GM19025 (cell line): ENCODE data around the gene EMC9.

Experiments
- ATAC-seq: cut with Tn5 transposase; IDR thresholded peaks from one replicate; pipeline ENCODE4 v1.9.1; 2021; ENCODE audit warnings: mild to moderate bottlenecking, low read depth, moderate library complexity; ENCODE audit not compliant: unreplicated experiment

Gene EMC9

GRCh38 chr14:24177891-24178290 lies 36.5 kb upstream of the EMC9 start:
- no peak for ATAC-seq

GRCh38 chr14:24177041-24177825 lies 35.8 kb upstream of the EMC9 start:
- ATAC-seq: no peak

- no peak for ATAC-seq
Observed at GRCh38 chr14:24176599-24176998, 35.2 kb upstream of the EMC9 start.

- no peak for ATAC-seq
Observed at GRCh38 chr14:24172871-24173281, 31.5 kb upstream of the EMC9 start.

GRCh38 chr14:24172261-24172860 lies 31.0 kb upstream of the EMC9 start:
- no peak for ATAC-seq

GRCh38 chr14:24171422-24172260 lies 30.2 kb upstream of the EMC9 start, which contains the start of gene REC8:
REC8 (plus strand) TSS chr14:24172080; CDS start chr14:24172553, 473 bp downstream.
- ATAC-seq: peak; percentile 72

GRCh38 chr14:24167469-24168114 lies 26.2 kb upstream of the EMC9 start:
- no peak for ATAC-seq

GRCh38 chr14:24165785-24166184 lies 24.4 kb upstream of the EMC9 start:
- ATAC-seq: no peak

GRCh38 chr14:24164518-24164991 lies 23.2 kb upstream of the EMC9 start:
- ATAC-seq: no peak

- no peak for ATAC-seq
Observed at GRCh38 chr14:24162093-24162492, 20.7 kb upstream of the EMC9 start.

GRCh38 chr14:24160850-24161804 lies 19.7 kb upstream of the EMC9 start, which contains the start of gene IRF9:
IRF9 (plus strand) TSS chr14:24161265; CDS start chr14:24162145, 880 bp downstream.
- peak; percentile 82 for ATAC-seq

GRCh38 chr14:24160499-24160849 lies 19.1 kb upstream of the EMC9 start:
- ATAC-seq: no peak

- ATAC-seq: no peak
Observed at GRCh38 chr14:24159777-24160498, 18.5 kb upstream of the EMC9 start.

GRCh38 chr14:24157331-24157730 lies 15.9 kb upstream of the EMC9 start:
- no peak for ATAC-seq

GRCh38 chr14:24156840-24157239 lies 15.4 kb upstream of the EMC9 start:
- no peak for ATAC-seq

- no peak for ATAC-seq
Observed at GRCh38 chr14:24155100-24155499, 13.7 kb upstream of the EMC9 start.

- ATAC-seq: no peak
Observed at GRCh38 chr14:24151404-24152080, 10.2 kb upstream of the EMC9 start.

- no peak for ATAC-seq
Observed at GRCh38 chr14:24150993-24151392, 9.6 kb upstream of the EMC9 start.
